LoVo (cell line): ENCODE data around the gene CELA2B.
"Not testable (repeated sequence)": the region's sequence is repeated elsewhere in the genome, so short reads cannot be mapped to it uniquely, and the experiment has no call there.

Experiments
- DNase-seq: peaks from one replicate; pipeline ENCODE4 v3.0.0-alpha.2; 2016; ENCODE audit warnings: low spot score

CELA2B gene

DNA sequence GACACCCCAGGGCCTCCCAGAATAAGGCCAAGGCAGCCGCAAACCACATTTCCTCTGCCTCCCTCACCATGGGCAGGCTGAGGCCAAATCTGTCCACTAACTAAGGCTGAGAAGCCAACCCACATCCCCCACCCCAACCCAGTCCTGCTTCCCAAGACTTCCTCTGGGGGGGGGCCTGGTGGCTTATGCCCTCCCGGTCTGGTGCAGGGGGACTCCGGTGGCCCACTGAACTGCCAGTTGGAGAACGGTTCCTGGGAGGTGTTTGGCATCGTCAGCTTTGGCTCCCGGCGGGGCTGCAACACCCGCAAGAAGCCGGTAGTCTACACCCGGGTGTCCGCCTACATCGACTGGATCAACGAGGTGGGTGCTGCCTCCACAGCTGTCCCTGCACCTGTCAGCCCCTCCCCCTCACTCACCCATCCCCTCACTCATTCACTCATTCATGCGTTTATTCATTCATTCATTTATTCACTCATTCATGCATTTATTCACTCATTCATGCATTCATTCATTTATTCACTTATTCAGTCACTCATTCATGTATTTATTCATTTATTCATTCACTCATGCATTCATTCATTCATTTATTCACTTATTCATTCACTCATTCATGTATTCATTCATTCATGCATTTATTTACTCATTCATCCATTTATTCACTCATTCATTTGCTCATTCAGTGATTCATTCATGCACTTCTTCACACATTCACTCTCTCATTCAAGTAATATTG, 30.3 kb upstream of the CELA2B start:
- no peak for DNase-seq

DNA sequence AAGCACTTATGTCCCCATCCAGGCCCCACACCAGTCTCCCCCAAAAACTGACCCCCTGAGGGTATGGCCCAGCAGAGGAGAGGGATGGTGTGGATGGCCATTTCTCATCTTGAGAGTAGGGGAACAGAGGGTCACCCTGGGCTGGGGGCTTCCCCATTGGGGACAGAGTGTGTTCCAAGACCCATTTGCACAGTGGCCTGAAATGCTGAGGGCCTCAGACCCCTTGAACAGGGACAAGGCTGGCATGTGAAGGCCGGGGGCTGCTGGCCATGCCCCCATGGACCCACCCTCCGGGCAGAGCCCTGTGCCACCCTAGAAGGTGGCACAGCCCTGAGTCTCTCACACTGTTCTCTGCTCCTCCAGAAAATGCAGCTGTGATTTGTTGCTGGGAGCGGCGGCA, 29.7 kb upstream of the CELA2B start:
- no peak for DNase-seq

DNA sequence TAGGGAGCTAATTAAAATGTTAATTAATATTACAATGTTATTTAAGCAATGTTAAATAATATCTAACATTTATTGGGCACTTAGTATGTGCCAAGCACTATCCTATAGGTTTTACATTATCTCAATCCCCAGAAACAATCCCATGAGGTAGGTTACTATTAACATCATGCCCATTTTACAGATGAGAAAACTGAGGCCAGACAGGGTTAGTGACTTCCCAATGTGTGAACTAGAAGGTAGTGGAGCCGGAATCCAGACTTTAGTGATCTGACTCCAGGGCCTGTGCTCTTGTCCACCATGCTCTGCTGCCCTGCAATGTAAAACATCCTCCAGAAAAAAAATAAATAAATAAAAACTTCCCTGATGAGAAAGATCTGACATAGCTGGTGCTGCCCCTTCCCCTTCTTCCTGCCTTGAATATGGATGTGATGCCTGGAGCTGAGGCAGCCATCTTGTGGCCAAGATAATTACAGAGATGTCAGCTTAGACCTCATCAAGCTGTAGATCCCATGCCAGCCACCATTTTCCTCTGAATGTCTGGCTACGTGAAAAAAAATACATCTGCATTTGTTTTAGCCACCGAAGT, 26.9 kb upstream of the CELA2B start:
- DNase-seq = no peak

DNA sequence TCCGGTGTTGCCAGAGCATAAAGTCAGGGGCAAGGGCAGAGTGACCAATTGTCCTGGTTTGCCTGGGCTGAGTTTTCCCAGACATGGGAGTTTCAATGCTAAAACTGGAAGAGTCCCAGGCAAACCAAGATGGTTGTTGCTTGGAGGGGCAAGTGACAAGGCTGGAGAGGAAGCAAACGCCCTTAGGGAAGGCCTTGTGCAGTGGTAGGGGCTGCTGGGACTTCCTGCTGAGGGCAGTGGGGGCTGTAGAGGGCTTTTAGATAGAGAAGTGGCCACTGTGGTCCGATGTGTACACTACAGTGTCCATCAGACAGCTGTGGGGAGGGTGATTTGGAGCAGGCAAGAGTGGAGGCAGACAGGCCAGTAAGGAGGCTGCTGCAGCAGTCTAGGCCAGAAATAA, 26.3 kb upstream of the CELA2B start:
- no peak for DNase-seq

DNA sequence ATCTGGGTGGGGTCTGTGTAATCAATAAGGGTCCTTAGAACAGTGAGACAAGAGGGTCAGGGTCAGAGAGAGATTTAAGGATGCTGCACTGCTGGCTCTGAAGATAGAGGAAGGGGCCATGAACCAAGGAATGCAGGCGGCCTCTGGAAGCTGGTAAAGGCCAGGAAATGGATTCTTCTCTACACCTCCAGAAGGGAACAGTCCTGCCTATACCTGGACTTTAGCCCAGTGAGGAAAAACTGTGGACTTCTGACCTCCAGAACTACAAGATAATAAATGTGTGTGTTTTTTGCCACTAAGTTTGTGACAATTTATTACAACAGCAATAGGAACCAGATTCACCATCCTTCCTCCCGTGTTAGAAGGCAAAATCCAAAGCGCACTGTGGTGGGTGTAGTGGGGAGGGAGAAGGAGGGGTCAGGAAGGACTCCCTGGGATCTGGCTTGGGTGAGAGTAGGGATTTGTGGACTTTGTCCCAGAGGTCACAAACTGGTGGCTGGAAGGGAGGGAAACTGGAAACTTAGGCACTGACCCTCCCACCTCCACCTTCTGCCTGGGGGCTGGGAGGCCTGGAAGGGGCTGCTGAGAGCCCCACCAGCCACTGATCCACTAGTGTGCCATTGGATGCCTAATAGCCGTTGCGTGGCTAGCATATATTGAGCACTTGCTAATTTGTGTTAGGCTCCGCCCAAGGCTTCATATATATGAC, 24.7 kb upstream of the CELA2B start:
- no peak for DNase-seq

DNA sequence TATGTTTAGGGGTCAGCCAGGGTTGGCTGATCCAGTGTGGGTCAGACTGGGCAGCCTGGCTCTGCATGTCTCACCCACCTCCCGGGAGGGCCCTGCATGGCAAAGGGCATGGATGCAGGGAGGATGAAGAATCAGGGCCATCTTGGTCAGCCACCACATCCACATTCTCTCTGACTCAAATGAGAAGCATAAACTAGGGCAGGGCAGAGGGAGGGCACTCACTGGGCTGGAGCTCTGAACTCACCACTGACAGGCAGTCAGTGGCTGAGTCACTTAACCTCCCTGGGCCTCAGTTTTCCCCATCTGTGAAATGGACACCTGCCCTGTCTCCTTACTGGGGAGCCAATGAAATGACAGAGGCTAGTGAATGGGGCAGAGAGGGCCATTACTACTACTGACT, 23.7 kb upstream of the CELA2B start:
- no peak for DNase-seq

DNA sequence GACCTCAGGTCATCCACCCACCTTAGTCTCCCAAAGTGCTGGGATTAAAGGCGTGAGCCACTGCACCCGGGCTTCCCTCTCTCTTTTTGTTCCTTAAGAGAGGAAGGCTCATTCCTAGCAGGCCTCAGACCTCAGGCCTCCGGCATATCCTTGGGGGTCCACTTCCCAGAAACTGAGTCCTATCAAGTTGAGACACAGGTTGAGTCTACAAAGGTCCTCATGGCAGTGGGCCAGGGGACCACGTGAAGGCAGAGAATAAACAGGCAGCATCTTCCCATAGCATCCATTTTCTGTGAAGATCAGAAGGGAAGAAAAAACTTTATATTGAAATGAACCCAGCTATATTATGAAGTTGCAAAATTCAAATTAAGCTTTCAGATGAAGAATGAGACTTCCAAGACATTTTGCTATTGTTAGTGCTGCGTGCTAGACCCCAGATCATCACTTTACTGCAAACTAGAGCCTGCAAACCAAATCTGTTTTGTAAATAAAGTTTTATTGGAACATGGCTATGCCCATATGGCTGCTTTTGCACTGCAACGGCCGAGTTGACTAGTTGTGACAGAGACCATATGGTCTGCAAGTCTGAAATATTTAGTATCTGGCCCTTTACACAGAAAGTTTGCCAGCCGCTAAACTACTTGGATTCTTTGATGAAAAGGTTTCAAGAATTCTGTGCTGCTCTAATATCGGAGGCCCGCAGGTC, 22.9 kb upstream of the CELA2B start:
- DNase-seq = no peak

DNA sequence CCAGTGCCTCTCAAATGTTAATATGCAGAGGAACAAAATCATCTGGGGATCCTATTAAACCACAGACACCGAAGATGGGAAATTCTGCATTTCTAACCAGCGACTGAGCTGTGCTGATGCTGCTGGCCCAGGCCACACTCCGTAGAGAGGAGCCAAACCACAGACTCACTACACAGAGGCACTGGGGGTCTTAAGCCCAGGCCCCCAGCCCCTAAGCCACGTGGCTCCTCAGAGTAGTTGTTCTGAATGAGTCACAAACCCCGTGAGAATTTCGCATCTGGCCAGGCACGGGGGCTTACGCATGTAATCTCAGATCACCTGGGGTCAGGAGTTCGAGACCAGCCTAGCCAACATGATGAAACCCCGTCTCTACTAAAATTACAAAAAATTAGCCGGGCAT, 22.2 kb upstream of the CELA2B start:
- DNase-seq = no peak

DNA sequence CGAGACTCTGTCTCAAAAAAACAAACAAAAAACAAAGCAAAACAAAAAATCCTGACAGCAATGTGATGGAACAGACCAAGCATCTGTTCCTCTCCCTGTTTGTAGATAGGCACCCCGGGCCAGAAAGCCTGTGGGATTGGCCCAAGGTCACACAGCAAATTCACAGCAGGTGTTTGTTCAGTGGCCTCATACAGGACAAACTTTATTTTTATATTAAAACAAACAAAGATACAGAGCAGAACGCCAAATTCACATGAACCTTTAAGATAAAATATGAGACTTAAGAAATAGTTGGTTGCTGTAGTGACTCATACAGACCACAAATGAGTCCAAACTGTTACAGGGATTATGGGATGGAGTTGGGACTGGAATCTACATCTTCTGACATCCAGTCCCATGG, 21.6 kb upstream of the CELA2B start:
- no peak for DNase-seq

DNA sequence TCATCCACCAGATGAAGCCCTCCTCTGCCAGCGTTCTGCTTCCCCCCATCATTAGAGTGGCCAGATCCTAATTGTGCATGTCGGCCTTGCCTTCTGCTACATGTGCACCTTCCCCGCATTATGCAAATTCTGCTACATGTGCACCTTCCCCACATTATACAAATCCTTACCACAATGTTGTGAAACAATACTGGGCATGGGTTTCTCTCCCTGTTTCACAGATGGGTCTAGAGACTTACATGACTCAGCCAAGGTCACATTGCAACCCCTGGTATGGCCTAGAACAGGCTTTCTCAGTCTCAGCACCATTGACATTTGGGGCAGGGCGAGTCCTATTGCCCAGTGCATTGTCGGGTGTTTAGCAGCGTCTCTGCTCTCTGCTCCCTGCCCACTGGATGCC, 20.4 kb upstream of the CELA2B start:
- no peak for DNase-seq

DNA sequence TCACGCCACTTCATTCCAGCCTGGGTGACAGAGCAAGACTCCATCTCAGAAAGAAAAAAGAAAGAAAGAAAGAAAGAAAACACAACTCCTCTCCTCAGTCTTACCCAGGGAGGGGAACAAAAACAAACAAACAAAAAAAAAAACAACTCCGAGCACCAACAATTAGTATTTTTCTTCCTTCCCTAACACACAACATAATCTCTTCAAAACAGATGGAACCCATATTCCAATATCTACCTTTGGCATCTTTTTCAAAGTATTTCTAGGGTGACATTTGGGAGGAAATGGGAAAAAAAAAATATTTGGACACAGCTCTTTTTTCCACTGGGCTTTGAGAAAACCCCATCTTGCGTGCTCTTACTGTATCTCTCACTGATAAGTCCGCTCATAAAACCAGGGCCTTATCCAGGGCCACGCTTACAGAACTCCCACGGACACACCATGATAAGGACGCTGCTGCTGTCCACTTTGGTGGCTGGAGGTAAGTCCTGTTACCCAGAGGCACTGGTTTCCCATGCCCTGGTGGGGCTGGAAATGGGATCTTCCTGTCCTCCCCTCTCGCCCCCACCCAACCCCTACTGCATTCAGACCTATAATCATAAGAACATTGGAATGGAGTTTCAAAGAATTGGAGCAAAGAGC, 19.5 kb upstream of the CELA2B start, which contains the start of gene CELA2A:
Gene CELA2A, plus strand, starts transcription at position 420 of the 642 bp plus-strand sequence. Its CDS starts 22 bp downstream, at position 442.
- DNase-seq = no peak

DNA sequence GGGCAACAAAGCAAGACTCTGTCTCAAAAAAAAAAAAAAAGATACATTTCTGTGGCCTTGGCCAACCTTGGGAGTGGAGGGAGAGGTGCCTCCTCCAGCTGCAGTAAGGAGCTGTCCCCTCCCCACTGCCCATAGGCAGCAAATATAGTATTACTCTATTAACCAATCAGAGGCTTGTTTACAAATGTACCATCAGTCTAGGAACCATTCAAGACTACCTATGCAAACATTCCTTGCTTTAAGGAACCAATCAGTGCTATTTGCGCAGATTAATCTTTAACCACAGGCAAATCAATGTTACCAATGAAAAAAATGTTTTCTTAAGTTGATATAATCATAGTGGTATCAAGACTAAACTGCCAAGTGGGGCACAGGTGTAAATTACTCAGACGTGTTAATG, 18.3 kb upstream of the CELA2B start:
- no peak for DNase-seq

DNA sequence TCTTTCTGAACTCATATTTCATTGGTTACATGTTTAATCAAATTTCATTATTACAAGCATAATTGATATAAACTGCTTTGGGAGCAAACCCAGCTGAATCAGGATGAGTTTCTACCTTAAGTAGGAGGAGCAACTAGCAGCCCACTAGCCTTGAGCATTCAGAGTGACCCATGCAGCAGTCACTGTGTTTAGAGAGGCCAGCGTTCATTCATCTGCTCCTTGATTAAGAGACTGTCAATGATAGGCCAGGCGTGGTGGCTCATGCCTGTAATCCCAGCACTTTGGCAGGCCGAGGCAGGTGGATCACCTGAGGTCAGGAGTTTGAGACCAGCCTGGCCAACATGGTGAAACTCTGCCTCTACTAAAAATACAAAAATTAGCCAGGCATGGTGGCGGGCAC, 17.5 kb upstream of the CELA2B start:
- DNase-seq = not testable (repeated sequence)

DNA sequence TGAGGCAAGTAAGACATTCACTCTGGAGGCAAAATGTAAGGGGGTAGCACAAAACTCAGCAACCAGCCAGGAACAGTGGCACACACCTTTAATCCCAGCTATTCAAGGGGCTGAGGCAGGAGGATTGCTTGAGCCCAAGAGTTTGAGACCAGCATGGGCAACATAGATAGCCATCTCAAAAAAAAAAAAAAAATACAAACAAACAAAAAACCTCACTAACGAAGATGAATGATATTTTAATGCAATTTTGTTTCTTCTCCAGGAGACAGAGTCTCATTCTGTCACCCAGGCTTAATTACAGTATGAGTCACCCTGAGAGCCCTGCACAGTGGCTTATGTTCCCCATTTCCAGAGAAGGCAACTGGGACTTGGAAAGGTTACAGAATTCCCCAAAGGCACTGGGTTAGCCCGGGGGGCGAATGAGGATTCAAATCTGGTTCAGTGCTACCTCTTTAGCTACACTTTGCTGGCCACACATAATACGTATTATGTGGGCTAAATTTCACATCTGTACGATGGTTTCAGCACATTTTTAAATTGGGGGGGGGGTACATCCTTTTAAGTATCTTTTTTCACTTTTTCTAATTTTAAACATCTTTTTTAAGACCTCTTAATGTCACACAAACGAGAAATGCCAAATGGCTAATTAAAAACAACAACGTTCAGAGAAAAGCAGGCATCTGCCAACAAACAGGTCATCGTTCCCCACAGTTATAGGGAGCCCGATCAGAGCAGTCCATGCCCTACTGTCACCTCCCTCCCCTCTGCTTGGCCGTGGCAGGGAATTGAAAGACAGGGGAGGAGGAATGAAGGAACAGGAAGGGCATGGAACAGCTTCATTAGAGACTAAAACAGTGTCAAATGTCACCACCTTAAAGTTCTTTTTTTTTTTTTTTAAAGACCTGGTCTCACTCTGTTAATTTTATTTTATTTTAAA, 15.9 kb upstream of the CELA2B start:
- no peak for DNase-seq

DNA sequence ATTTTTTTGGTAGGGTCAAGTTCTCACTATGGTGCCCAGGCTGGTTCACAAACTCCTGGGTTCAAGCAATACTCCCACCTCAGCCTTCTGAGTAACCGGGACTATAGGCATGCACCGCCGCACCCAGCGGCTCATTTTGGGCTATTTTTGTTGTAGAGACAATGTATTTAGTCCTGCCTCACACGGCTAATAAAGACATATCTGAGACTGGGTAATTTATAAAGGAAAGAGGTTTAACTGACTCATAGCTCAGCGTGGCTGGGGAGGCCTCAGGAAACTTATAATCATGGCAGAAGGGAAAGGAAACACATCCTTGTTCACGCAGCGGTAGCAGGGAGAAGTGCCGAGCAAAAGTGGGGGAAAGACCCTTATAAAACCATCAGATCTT, 15.2 kb upstream of the CELA2B start:
- no peak for DNase-seq

DNA sequence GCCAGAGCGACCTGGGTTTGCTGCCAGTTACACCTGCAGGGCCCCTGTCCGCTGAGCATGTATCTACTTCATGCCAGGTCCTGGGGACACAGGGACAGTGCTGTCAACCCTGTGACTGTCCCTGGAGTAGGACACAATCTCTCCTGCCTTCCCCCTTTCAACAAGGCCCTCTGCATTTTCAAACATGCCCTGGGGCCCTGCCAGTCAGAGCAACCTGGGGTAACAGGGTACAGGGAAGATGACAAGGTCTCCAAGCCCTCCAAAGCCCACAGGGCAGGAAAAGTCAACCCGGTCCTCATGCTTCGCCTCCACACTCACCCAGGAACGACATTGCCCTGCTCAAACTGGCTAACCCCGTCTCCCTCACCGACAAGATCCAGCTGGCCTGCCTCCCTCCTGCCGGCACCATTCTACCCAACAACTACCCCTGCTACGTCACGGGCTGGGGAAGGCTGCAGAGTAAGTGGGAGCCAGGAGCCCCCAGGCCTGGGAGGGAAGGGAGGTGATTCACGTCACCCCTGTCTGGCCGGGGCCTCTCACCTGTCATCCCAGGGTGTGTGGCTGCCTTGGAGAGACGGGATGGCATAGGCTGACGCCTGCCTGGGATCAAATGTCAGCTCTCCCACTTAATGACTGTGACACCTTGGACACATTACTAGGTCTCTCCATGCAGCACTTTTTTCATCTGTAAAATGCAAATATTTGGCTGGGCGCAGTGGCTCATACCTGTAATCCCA, 12.7 kb upstream of the CELA2B start:
- DNase-seq = not testable (repeated sequence)

DNA sequence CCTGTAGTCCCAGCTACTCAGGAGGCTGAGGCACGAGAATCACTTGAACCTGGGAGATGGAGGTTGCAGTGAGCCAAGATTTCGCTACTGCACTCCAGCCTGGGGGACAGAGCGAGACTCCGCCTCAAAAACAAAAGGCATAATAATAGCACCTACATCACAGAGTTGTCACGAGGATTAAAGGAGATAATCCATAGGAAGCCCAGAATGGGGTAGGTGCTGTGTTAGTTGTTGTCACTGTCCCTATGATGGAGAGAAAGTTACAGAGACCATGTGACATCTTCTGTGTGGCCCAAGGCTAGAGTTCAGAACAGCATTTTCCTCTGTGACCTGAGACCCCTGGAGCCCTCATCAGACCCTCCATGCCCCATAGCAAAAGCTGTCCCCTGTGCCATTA, 12.0 kb upstream of the CELA2B start:
- not testable (repeated sequence) for DNase-seq

DNA sequence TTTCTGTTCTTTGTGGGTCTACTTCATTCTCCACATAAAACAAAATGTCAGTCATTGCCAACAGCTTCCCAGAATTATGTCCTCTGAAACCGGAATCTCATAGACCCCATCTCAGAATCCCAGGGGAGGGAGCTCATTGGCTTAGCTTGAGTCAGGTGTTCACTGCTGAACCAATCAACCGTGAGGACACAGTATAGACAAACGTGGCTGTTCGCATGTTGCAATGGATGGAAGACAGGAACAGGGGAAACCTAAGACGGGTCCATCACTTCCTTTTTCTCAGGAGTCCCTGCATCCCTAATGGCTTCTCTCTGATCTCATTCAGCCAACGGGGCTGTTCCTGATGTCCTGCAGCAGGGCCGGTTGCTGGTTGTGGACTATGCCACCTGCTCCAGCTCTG, 10.2 kb upstream of the CELA2B start:
- DNase-seq = no peak

DNA sequence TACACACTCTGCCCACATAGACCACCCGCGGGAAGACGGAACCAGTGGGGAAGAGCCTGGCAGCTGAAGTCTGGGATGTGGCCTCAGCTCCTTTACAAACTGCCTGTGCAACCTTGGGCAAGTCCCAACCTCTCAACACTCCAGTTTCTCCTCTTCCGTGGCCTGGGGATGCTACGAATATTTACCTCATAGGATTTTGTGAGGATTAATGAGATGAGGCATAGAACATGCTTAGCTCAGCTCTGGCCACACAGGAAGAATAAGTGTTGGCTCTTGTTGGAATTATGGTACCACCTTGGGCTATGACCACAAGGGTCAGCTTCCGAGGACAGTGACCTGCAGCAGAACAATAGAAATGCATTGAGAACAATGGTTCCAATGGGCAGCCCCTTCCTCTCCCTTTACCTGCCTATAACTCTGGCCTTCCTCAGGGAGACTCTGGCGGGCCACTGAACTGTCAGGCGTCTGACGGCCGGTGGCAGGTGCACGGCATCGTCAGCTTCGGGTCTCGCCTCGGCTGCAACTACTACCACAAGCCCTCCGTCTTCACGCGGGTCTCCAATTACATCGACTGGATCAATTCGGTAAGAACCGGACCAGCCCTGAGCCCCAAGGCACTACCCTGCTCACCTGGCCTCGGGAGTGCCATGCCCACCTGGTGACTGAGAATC, 8.8 kb upstream of the CELA2B start:
- DNase-seq = not testable (repeated sequence)

DNA sequence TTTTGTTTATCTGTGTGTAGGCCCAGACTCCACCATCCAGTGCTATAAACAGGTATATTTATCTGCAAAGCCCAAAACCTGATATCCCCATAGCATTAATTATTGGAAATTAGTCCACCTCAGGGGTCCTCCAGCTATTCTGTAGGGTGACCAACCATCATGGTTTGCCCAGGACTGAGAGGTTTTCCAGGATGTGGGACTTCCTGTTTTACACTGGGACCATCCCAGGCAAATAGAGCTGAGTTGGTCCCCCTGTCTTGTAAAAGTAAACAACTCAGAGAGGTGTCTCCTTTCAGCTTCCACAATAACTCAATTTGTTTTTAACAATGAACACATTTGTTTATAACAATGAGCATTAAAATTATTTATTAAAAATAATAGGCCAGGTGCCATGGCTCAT, 7.8 kb upstream of the CELA2B start:
- DNase-seq = no peak
